Measurements from ENCODE around the gene CACNA2D4. TPM values are rescaled to one million over a fixed set of nuclear protein-coding genes. Genes with fewer than 3 reads are reported as not detected.

CACNA2D4 gene
- total RNA-seq, 1 experiment from 2014 or later = 3.6 TPM

GRCh38 chr12:1928439-1929121 is 10.1 kb upstream of the CACNA2D4 start:
- H3K4me3 ChIP-seq = no peak overlapping the region
- no peak overlapping the region for H3K27ac ChIP-seq
- H3K27me3 ChIP-seq = no peaks in the 10 kb centered on the region
- no peaks in the 10 kb centered on the region for H3K36me3 ChIP-seq
- DNase-seq = no peak
- H3K4me1 ChIP-seq = peaks cover 25% of the 10 kb centered on the region
- no peaks in the 10 kb centered on the region for H3K9me3 ChIP-seq (replicated peaks)

GRCh38 chr12:1927751-1928351 is 9.4 kb upstream of the CACNA2D4 start:
- Histone ChIP-seq H3K36me3 (no peaks in the 10 kb centered on the region), H3K27me3 (no peaks in the 10 kb centered on the region), H3K9me3 (replicated peaks) (no peaks in the 10 kb centered on the region), H3K4me3 (no peak overlapping the region), H3K4me1 (peaks cover 21% of the 10 kb centered on the region), H3K27ac (no peak overlapping the region)
- no peak for DNase-seq

GRCh38 chr12:1927051-1927680 is 8.7 kb upstream of the CACNA2D4 start:
- Histone ChIP-seq H3K36me3 (no peaks in the 10 kb centered on the region), H3K9me3 (replicated peaks) (no peaks in the 10 kb centered on the region), H3K27me3 (no peaks in the 10 kb centered on the region), H3K4me3 (no peak overlapping the region), H3K27ac (no peak overlapping the region), H3K4me1 (peaks cover 16% of the 10 kb centered on the region)
- DNase-seq = no peak

GRCh38 chr12:1926251-1926657 is 7.8 kb upstream of the CACNA2D4 start:
- no peak overlapping the region for H3K27ac ChIP-seq
- peaks cover 10% of the 10 kb centered on the region; the same call in 1 of the 2 replicates for H3K4me1 ChIP-seq
- peak in 1 of 2 experiments; percentile 51 for DNase-seq
- no peak overlapping the region for H3K4me3 ChIP-seq
- no peaks in the 10 kb centered on the region for H3K36me3 ChIP-seq
- no peaks in the 10 kb centered on the region for H3K9me3 ChIP-seq (replicated peaks)
- no peaks in the 10 kb centered on the region for H3K27me3 ChIP-seq

DNA sequence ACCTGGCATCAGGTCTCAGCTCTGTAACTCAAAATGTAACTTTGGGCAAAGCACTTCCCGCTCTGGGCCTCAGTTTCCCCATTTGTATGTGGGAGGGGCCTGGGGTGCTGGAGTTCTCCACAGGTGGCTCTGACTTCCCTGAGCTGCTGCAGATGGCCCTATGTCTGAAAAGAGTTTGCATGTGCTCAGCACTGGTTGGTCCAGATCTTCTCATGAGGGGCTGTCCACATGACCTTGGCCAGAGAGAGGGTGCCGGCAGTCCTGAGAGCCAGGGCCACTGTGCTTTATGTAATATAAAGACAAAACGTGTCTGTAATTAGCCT is 7.2 kb upstream of the CACNA2D4 start:
- DNase-seq = no peak
- Histone ChIP-seq H3K27ac (no peak overlapping the region), H3K4me1 (peaks cover 8% of the 10 kb centered on the region; the same call in 1 of the 2 replicates), H3K27me3 (no peaks in the 10 kb centered on the region), H3K9me3 (replicated peaks) (no peaks in the 10 kb centered on the region), H3K36me3 (no peaks in the 10 kb centered on the region), H3K4me3 (no peak overlapping the region)

DNA sequence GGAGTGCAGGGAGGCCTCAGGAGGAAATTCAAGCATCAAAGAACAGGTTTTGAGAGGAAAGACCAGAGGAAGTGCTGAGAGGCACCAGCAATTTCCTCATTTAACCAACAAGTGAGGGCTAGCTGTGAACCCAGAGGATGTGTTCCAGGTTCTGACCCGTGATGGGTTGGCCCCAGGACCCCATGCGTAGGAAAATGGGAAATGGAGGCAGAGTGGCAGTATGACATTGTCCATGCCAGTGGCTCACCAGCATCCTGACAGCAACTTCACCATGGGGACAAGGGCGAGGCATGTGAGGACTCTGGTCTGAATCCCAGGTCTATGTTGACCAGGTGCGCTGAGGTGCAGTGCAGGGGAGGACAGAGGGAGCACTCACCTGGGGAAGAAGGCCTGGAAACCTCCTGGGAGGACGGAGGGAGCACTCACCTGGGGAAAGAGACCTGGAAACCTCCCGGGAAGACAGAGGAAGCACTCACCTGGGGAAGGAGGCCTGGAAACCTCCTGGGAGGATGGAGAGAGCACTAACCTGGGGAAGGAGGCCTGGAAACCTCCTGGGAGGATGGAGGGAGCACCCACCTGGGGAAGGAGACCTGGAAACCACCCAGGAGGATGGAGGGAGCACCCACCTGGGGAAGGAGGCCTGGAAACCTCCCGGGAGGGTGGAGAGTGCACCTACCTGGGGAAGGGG is 6.7 kb upstream of the CACNA2D4 start:
- DNase-seq = no peak
- no peaks in the 10 kb centered on the region for H3K27me3 ChIP-seq
- H3K9me3 ChIP-seq (replicated peaks) = no peaks in the 10 kb centered on the region
- H3K27ac ChIP-seq = no peak overlapping the region
- H3K36me3 ChIP-seq = no peaks in the 10 kb centered on the region
- H3K4me3 ChIP-seq = no peak overlapping the region
- peaks cover 8% of the 10 kb centered on the region; the same call in 1 of the 2 replicates for H3K4me1 ChIP-seq

GRCh38 chr12:1922985-1923384 is 4.5 kb upstream of the CACNA2D4 start:
- no peaks in the 10 kb centered on the region for H3K27me3 ChIP-seq
- DNase-seq = no peak
- H3K9me3 ChIP-seq (replicated peaks) = no peaks in the 10 kb centered on the region; the same call in 1 of the 2 replicates
- H3K27ac ChIP-seq = no peak overlapping the region
- no peaks in the 10 kb centered on the region for H3K36me3 ChIP-seq
- H3K4me1 ChIP-seq = peaks cover 23% of the 10 kb centered on the region
- no peak overlapping the region for H3K4me3 ChIP-seq

- Histone ChIP-seq H3K4me1 (peaks cover 26% of the 10 kb centered on the region), H3K4me3 (no peak overlapping the region), H3K9me3 (replicated peaks) (no peaks in the 10 kb centered on the region; the same call in 1 of the 2 replicates), H3K27ac (no peak overlapping the region), H3K36me3 (no peaks in the 10 kb centered on the region), H3K27me3 (no peaks in the 10 kb centered on the region)
- no peak for DNase-seq
Observed at GRCh38 chr12:1922075-1922709, 3.7 kb upstream of the CACNA2D4 start.

GRCh38 chr12:1920971-1921370 is 2.5 kb upstream of the CACNA2D4 start:
- peaks cover 38% of the 10 kb centered on the region for H3K4me1 ChIP-seq
- no peaks in the 10 kb centered on the region for H3K36me3 ChIP-seq
- no peak overlapping the region for H3K4me3 ChIP-seq
- DNase-seq = no peak
- no peaks in the 10 kb centered on the region for H3K27me3 ChIP-seq
- no peak overlapping the region for H3K27ac ChIP-seq
- no peaks in the 10 kb centered on the region; the same call in 1 of the 2 replicates for H3K9me3 ChIP-seq (replicated peaks)

- Histone ChIP-seq H3K27ac (no peak overlapping the region), H3K9me3 (replicated peaks) (no peaks in the 10 kb centered on the region; the same call in 1 of the 2 replicates), H3K4me3 (no peak overlapping the region), H3K36me3 (no peaks in the 10 kb centered on the region), H3K4me1 (peaks cover 38% of the 10 kb centered on the region), H3K27me3 (no peaks in the 10 kb centered on the region)
- no peak for DNase-seq
Observed at GRCh38 chr12:1920436-1920835, 2.0 kb upstream of the CACNA2D4 start.

DNA sequence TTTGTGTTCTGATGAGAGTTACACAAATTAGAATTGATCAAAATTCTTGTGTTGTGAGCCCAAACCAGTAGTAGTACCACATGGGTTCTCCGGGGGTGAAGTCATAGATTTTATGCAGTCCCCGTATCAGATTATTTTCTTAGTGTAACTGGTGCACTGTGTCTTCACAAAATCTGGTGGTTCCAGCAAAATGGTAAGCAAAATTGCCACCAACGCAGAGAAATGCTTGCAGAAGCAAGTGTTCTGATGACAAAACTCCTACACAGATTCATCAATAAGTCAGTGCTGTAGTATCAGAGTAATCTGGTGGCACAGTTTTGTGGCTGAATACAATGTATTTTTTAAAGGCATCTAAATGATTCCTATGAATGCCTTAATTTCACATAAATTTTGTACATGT is 1.3 kb upstream of the CACNA2D4 start:
- H3K27me3 ChIP-seq = no peaks in the 10 kb centered on the region
- peaks cover 34% of the 10 kb centered on the region for H3K4me1 ChIP-seq
- DNase-seq = no peak
- H3K4me3 ChIP-seq = no peak overlapping the region
- H3K9me3 ChIP-seq (replicated peaks) = no peaks in the 10 kb centered on the region; the same call in 1 of the 2 replicates
- H3K36me3 ChIP-seq = no peaks in the 10 kb centered on the region
- H3K27ac ChIP-seq = no peak overlapping the region; the same call in 1 of the 2 replicates

DNA sequence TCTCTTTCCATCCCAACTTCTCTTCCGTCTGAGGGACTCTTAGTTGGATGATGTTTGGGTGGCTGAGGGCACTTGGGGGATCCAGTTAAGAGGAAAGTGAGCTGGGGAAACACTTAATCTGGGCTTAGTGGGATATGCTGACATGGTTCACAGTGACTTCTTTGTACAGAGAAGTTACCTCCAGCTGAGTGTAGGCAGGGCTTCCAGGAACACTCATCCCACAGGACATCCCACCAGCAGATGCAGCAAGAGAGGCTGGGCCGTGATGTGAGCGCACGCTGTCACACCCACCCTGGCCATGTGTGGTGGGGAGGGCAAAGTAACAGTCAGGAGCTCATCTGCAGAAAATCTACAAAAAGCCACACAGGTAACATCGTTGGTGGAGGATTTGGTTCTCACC is 832 bp upstream of the CACNA2D4 start:
- Histone ChIP-seq H3K36me3 (no peaks in the 10 kb centered on the region), H3K4me1 (peaks cover 32% of the 10 kb centered on the region), H3K27ac (peak overlapping the region; percentile 56), H3K9me3 (replicated peaks) (no peaks in the 10 kb centered on the region; the same call in 1 of the 2 replicates), H3K27me3 (no peaks in the 10 kb centered on the region), H3K4me3 (peak overlapping the region; percentile 53; the same call in 1 of the 2 replicates)
- peak; percentile 76 to 91 for DNase-seq

DNA sequence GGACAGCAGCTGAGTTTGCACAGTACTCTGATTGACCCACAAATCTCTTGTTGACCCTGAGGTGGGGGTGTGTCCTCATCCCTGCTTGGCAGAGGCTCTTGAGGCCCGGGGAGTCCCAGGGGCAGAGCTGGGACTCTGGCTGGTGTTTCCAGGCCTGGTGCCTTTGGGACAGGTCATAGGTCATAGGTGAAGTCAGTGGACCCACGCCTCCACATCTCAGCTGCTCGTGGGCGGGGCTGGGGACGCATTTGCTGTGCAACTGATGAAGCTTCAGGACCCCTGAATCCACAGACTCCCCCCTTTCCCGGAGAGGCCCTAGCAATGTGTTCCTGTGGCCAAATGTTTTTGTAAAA is 408 bp upstream of the CACNA2D4 start:
- DNase-seq = no peak
- H3K27ac ChIP-seq = peak overlapping the region; percentile 56
- no peaks in the 10 kb centered on the region for H3K27me3 ChIP-seq
- H3K36me3 ChIP-seq = no peaks in the 10 kb centered on the region
- peaks cover 35% of the 10 kb centered on the region for H3K4me1 ChIP-seq
- H3K4me3 ChIP-seq = peak overlapping the region; percentile 53
- no peaks in the 10 kb centered on the region; the same call in 1 of the 2 replicates for H3K9me3 ChIP-seq (replicated peaks)

DNA sequence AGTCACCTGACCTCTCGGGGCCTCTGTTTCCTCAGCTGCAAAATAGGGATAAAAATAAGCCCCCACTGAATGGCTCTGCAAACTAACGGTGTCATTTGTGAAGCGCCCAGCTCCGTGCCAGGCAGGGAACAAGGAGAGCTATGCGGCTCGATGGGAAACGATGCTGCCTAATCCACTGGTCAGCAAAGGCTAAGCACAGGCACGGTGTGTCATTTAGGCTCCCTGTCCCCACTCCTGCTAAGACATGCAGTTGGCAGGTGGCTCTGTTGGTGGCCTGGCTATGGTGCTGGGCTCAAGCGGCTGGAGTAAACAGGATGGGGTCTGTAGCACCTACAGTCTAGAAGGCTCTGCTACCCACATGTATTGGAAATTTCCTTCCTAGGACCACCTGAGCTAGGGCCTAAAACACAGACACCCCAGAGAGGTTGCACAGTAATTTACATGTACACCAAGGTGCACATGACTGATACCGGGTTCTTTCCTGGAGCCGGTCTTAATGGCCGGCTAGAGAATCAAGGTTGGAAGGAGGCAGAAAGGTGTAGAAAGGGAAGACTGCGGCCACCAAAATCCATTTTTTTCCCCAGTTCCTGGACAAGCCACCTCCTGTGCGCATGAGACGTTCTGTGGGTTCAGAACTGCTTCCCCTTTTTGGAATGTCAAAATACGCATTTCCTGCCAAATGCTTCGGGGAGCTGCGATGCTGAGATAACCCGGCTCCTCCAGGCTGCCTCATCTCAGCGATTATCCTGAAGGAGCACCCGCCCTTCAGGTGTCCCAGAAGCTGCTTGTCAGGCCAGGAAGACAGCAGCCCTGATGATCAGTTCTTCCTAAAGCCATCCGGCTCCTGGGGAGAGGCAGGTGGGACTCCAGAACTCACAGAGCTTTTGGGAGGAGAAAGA is 1.0 kb downstream of the CACNA2D4 start:
- no peaks in the 10 kb centered on the region for H3K36me3 ChIP-seq
- H3K27me3 ChIP-seq = no peaks in the 10 kb centered on the region
- peak overlapping the region; percentile 56; the same call in 1 of the 2 replicates for H3K27ac ChIP-seq
- H3K4me3 ChIP-seq = peak overlapping the region; percentile 53
- no peaks in the 10 kb centered on the region; the same call in 1 of the 2 replicates for H3K9me3 ChIP-seq (replicated peaks)
- DNase-seq = no peak
- H3K4me1 ChIP-seq = peaks cover 48% of the 10 kb centered on the region

All from SJCRH30 (cell line).